SJSA1 (cell line): Measurements from ENCODE around the gene GPC1. TPM values are rescaled to one million over a fixed set of nuclear protein-coding genes. Genes with fewer than 3 reads are reported as not detected.

ENCODE experiments used
- DNase-seq, 2 experiments: peaks; one replicate each; pipeline ENCODE4 v3.0.0-alpha.2; 2015 to 2020; ENCODE audit warnings: low spot score in 2 of 2, low read depth in 1 of 2
- H3K27ac ChIP-seq: fragments of 250-450 bp; sonication (Bioruptor Pico); 2 replicates; pipeline ENCODE4 v1.5.1; 2020; ENCODE audit warnings: mild to moderate bottlenecking, moderate library complexity
- H3K27me3 ChIP-seq: fragments of 250-450 bp; sonication (Bioruptor Pico); replicated peaks from 2 replicates; pipeline ENCODE4 v1.5.1; 2020; ENCODE audit warnings: mild to moderate bottlenecking, moderate library complexity
- H3K36me3 ChIP-seq: fragments of 250-450 bp; sonication (Bioruptor Pico); 2 replicates; pipeline ENCODE4 v1.5.1; 2020; ENCODE audit warnings: mild to moderate bottlenecking
- H3K4me1 ChIP-seq: fragments of 250-450 bp; sonication (Bioruptor Pico); replicated peaks from 2 replicates; pipeline ENCODE4 v1.6.1; 2021; ENCODE audit warnings: mild to moderate bottlenecking
- H3K4me3 ChIP-seq: fragments of 250-450 bp; sonication (Bioruptor Pico); 2 replicates; pipeline ENCODE4 v1.5.1; 2020; ENCODE audit warnings: mild to moderate bottlenecking
- H3K9me3 ChIP-seq: fragments of 250-450 bp; sonication (Bioruptor Pico); replicated peaks from 2 replicates; pipeline ENCODE4 v1.5.1; 2020; ENCODE audit warnings: mild to moderate bottlenecking
- total RNA-seq: library from RNA; depleted of rRNA; stranded (reverse); fragments of >200 nt; shearing (Covaris generic); gene quantifications from 2 replicates; pipeline ENCODE4 v1.2.3, GENCODE V29; 2014

Gene GPC1
- total RNA-seq, 1 experiment from 2014 or later: 63.4 TPM

GRCh38 chr2:240452462-240453256 lies 17.2 kb downstream of the GPC1 start:
- Histone ChIP-seq H3K4me1 (peaks cover 12% of the 10 kb centered on the region), H3K27ac (no peak overlapping the region), H3K9me3 (no peaks in the 10 kb centered on the region), H3K27me3 (peaks cover 4% of the 10 kb centered on the region; the same call in 1 of the 2 replicates), H3K4me3 (peak overlapping the region; percentile 42), H3K36me3 (no peaks in the 10 kb centered on the region)
- DNase-seq: peak in 1 of 2 experiments; percentile 67

DNA sequence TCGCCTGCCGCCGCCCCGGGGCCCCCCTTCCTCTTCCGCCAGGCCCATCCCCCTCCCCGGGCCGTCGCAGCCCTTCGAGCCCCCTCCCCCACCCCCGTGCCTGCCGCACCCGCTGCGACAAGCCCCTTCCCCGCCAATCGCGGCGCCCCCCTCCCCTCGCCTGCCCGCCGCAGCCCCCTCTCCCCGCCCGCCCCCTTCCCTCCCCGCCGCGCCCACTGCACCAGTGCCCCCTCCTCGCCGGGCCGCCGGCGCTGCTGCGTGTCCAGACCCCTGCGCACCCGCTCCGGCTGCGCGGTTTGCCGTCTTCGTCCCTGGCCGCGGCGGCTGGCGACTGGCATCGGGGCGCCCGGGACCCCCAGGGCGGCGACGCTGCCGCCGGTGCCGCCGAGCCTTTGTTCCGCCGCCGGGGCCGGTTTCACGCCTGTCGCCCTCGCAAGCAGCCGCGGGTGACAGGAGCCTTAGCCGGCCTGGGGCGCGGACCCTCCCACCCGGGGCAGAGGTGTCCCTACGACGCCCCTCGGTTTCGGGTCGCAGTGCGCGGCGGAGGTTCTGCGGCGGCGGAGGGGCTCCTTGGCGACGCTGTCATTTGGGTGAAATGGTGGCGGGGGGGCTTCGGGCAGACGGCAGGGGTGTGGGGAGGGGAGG lies 18.1 kb downstream of the GPC1 start:
- H3K9me3 ChIP-seq: no peaks in the 10 kb centered on the region
- H3K27ac ChIP-seq: no peak overlapping the region
- DNase-seq: no peak
- H3K4me3 ChIP-seq: no peak overlapping the region
- H3K4me1 ChIP-seq: peaks cover 12% of the 10 kb centered on the region
- peaks cover 4% of the 10 kb centered on the region; the same call in 1 of the 2 replicates for H3K27me3 ChIP-seq
- H3K36me3 ChIP-seq: no peaks in the 10 kb centered on the region

DNA sequence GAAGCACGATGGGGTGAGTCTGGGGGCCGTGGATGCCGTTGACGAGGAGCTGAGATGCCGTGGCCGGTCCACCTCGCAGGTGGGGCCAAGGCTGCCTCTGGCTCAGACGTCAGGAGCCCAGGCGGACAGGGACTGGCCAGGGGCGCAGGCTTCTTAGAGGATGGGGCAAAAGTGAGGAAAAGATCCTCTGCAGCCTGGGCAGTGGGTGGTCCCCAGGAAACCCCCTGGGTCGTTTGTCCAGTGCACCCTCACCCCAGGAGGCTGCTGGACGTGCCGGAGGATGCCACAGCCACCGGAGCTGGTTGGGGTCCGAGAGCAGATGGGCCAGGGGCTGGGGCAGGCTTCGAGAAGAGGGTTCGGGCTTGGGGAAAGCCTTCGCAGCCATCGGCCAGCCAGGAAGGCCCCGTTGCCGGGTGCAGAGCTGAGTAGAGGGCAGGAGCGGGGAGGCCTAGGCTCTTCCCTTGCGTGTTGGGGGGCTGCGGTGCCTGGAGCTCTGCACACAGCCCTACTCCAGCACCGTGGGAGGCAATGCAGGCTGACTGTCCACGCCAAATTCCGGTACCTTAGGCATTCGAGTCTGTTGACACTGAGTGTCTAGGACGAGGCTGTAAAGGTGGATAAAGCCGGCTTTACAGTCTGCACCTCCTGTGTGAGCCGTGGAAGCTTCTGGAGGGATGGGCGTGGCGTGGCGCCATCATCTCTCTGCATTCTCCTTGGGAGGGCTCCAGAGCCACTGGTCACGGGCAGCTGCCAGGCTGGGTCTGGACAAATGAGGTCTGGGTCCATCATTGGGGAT lies 18.8 kb downstream of the GPC1 start:
- Histone ChIP-seq H3K36me3 (no peaks in the 10 kb centered on the region), H3K9me3 (no peaks in the 10 kb centered on the region), H3K27ac (no peak overlapping the region), H3K4me1 (peaks cover 12% of the 10 kb centered on the region), H3K27me3 (peaks cover 4% of the 10 kb centered on the region; the same call in 1 of the 2 replicates), H3K4me3 (no peak overlapping the region)
- DNase-seq: no peak

- H3K4me1 ChIP-seq: peaks cover 12% of the 10 kb centered on the region
- no peak overlapping the region for H3K27ac ChIP-seq
- no peaks in the 10 kb centered on the region for H3K9me3 ChIP-seq
- no peaks in the 10 kb centered on the region for H3K36me3 ChIP-seq
- no peak for DNase-seq
- H3K27me3 ChIP-seq: peaks cover 4% of the 10 kb centered on the region; the same call in 1 of the 2 replicates
- no peak overlapping the region for H3K4me3 ChIP-seq
These were observed 19.8 kb downstream of the GPC1 start for GRCh38 chr2:240455272-240455646.

- no peak for DNase-seq
- Histone ChIP-seq H3K4me1 (peaks cover 12% of the 10 kb centered on the region), H3K27me3 (peaks cover 4% of the 10 kb centered on the region; the same call in 1 of the 2 replicates), H3K9me3 (no peaks in the 10 kb centered on the region), H3K27ac (no peak overlapping the region), H3K36me3 (no peaks in the 10 kb centered on the region), H3K4me3 (no peak overlapping the region)
These were observed 20.4 kb downstream of the GPC1 start for GRCh38 chr2:240455647-240456446.

DNA sequence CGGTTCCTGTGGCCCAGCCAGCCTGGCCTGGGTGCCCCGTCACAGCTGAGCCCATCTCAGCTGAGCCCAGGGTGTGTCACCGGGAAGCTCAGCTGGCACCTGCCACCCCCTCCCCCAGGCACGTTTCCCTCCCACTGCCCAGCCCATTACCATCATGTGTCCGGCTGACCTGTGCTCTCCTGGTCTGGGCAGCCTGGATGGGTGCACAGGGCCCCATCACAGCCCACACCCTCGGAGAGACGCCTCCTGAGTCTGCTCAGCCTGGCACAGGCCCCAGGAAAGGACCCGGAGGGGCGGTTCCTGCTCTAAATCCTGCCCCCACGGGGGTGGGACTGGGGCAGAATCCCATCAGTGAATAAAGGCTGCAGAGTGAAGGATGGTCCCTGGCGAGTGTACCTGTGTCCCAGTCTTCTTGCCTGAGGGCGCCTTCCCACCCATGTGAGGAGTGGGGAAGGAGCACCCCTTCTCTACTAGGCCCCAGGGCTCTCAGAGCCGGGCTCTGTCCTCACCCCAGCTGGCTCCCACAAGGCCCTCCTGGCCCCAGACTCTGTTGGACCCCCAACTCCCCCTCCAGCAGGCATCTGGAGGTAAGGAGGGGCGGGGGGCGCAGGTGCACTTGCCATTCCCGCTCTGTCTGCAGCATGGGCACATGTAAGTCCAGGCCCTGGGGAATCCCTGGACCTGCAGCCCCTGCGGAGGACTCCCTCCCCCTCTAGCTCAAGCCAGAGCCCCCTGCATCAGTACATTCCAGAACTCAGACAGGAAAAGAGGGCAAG lies 21.2 kb downstream of the GPC1 start:
- peaks cover 12% of the 10 kb centered on the region for H3K4me1 ChIP-seq
- H3K27ac ChIP-seq: no peak overlapping the region
- no peak for DNase-seq
- no peaks in the 10 kb centered on the region for H3K9me3 ChIP-seq
- no peaks in the 10 kb centered on the region for H3K36me3 ChIP-seq
- peaks cover 4% of the 10 kb centered on the region; the same call in 1 of the 2 replicates for H3K27me3 ChIP-seq
- H3K4me3 ChIP-seq: no peak overlapping the region

- Histone ChIP-seq H3K4me1 (peaks cover 6% of the 10 kb centered on the region), H3K36me3 (peaks cover 3% of the 10 kb centered on the region; the same call in 1 of the 2 replicates), H3K27ac (no peak overlapping the region), H3K27me3 (no peaks in the 10 kb centered on the region), H3K4me3 (no peak overlapping the region), H3K9me3 (no peaks in the 10 kb centered on the region)
- DNase-seq: no peak
These were observed 22.0 kb downstream of the GPC1 start for GRCh38 chr2:240457223-240458043.

DNA sequence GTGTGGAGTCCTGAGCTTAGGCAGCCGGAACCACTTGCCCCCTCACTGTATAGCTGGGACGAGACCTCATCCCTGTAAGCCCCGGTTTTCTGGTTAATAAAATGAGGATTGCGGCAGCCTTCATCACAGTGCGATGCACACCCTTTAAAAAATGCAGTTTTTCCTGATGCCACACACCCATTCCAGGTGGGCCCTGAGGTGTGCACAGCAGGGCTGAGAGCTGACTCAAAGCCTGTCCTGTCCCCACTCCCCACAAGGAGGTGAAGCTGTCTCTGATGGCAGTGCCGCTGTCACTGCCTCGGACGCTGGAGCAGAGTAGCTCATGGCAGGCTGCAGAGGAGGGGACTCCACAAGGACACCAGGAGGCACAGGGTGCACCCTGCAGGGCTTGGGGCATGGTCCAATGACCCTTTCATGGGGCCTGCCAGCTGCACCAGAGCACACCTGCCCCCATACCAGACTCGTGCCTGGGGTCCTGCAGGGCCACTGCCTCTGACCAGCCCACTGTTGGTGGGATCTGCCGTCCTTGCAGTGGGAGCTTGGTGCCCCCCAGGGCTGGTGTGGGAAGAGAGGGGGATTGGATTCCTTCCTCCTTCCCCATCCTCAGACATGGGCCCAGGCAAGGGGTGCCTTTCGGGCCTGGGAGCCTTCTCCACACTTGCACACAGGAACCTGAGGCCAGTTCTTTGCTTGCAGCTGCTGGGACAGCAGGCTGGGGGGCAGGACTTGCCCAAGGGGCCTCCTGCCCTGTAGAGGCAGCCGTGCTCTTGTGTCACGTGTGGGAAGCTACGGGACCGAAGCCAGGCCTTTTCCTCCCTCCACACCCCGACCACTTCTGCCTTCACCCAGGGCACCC lies 22.8 kb downstream of the GPC1 start:
- no peak for DNase-seq
- H3K9me3 ChIP-seq: no peaks in the 10 kb centered on the region

GRCh38 chr2:240458900-240459391 lies 23.5 kb downstream of the GPC1 start:
- no peaks in the 10 kb centered on the region for H3K27me3 ChIP-seq
- no peak overlapping the region for H3K4me3 ChIP-seq
- DNase-seq: no peak
- no peak overlapping the region for H3K27ac ChIP-seq
- H3K4me1 ChIP-seq: no peaks in the 10 kb centered on the region
- H3K9me3 ChIP-seq: no peaks in the 10 kb centered on the region
- H3K36me3 ChIP-seq: peaks cover 7% of the 10 kb centered on the region; the same call in 1 of the 2 replicates

More for the DNA sequence above, 22.8 kb downstream of the GPC1 start:
- no peak overlapping the region for H3K27ac ChIP-seq
- peaks cover 3% of the 10 kb centered on the region; the same call in 1 of the 2 replicates for H3K36me3 ChIP-seq
- no peak overlapping the region for H3K4me3 ChIP-seq
- no peaks in the 10 kb centered on the region for H3K27me3 ChIP-seq
- H3K4me1 ChIP-seq: no peaks in the 10 kb centered on the region

DNA sequence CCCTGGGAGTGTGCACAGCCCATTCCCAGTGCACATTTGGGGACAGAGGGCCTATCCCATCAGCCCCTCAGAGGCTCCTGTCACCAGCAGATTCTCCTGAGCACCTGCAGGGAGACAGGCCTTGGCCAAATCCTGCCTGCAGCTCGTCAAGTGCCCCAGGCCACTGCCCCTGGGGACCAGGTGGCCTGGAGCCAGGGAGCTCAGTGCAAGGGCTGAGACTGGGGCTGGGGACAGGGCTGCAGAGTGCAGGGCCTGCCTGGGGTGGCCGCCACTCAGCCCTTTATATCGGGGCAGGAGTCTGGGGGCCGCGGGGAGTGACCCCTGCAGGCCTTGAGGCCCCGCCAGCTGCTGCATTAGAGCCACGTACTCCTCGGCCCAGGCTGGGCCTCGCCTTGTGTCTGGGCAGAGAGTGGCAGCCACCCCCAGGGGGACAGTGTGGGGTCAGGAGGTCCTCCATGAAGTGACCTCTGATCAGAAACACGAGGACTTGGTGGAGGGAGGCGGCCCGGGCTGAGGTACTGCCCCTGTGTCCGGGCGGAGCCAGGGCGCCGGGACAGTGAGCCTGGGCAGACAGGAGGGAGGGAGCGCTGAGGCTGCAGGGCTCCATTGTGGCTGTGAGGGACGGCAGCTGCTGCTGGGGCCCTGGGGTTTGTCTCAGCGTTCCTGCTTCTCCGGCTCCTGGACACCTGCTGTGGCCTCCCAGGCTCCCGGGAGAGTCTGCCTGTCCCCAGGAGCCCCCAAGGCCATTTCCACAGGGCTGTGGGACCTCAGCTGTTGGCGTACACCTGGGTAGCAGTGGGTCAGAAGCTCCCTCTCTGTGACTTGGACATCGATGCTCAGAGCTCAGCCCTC lies 24.2 kb downstream of the GPC1 start:
- Histone ChIP-seq H3K9me3 (no peaks in the 10 kb centered on the region), H3K27ac (no peak overlapping the region), H3K4me3 (no peak overlapping the region), H3K27me3 (no peaks in the 10 kb centered on the region), H3K4me1 (no peaks in the 10 kb centered on the region), H3K36me3 (peaks cover 10% of the 10 kb centered on the region; the same call in 1 of the 2 replicates)
- DNase-seq: no peak
